IPS-15b (cell line): ENCODE measurements around the gene PRR20E.

Experiments used
- H3K27me3 ChIP-seq: one replicate; pipeline ENCODE4 v1.6.1; 2013; ENCODE audit warnings: low read length; ENCODE audit not compliant: control insufficient read depth, insufficient read depth
- H3K36me3 ChIP-seq: one replicate; pipeline ENCODE4 v1.6.1; 2013; ENCODE audit warnings: low read length; ENCODE audit not compliant: control insufficient read depth, insufficient read depth
- H3K4me1 ChIP-seq: one replicate; pipeline ENCODE4 v1.6.1; 2013; ENCODE audit warnings: mild to moderate bottlenecking, low read length; ENCODE audit not compliant: control insufficient read depth, insufficient read depth
- H3K4me3 ChIP-seq: one replicate; pipeline ENCODE4 v1.5.1; 2013; ENCODE audit warnings: low read depth, low read length
- H3K9ac ChIP-seq: one replicate; pipeline ENCODE4 v1.6.1; 2013; ENCODE audit warnings: low read depth, mild to moderate bottlenecking, low read length
- H3K9me3 ChIP-seq: one replicate; pipeline ENCODE4 v1.6.1; 2013; ENCODE audit warnings: mild to moderate bottlenecking, low read length; ENCODE audit not compliant: control insufficient read depth, insufficient read depth

PRR20E gene

DNA sequence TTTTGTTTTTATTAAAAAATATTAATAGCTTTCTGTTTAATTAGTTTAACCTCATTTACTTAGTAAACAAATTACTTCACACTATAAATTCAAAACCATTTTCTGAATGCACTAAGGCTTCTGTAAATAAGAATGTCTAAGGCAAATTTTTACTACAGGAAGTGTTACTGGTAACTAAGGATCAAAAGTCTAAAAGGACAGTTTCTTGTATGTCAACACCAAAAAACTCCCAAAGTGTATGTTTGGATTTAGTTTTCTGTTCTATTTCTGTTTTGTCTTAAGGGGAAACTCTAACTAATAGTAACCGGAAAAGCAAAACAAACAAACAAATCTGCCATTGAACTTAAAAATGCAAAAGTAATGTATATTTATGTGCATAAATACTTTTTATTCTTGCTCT, 24.7 kb downstream of the PRR20E start:
- H3K36me3 ChIP-seq, result no peaks in the 10 kb centered on the region
- no peak overlapping the region for H3K4me3 ChIP-seq
- H3K27me3 ChIP-seq, result no peaks in the 10 kb centered on the region
- H3K9ac ChIP-seq, result no peak overlapping the region
- H3K4me1 ChIP-seq, result no peaks in the 10 kb centered on the region
- no peaks in the 10 kb centered on the region for H3K9me3 ChIP-seq

GRCh38 chr13:57212989-57213388, 46.0 kb downstream of the PRR20E start:
- Histone ChIP-seq H3K9ac (no peak overlapping the region), H3K27me3 (no peaks in the 10 kb centered on the region), H3K4me1 (no peaks in the 10 kb centered on the region), H3K36me3 (no peaks in the 10 kb centered on the region), H3K4me3 (no peak overlapping the region), H3K9me3 (no peaks in the 10 kb centered on the region)
